H9 (cell line): ENCODE data around the gene SAA1. TPM values are rescaled to one million over a fixed set of nuclear protein-coding genes. Genes with fewer than 3 reads are reported as not detected.
A peak's percentile ranks its signal among the peaks of the same experiment; 100 is the strongest.

Source experiments
- DNase-seq: peaks from one replicate; pipeline ENCODE4 v3.0.0-alpha.2; 2017
- H2AFZ ChIP-seq: one replicate; pipeline ENCODE4 v1.6.1; 2013; ENCODE audit warnings: mild to moderate bottlenecking, low read length, control low read depth, moderate library complexity
- H2AK5ac ChIP-seq: 2 replicates; pipeline ENCODE4 v1.6.1; 2013; ENCODE audit warnings: low read length, control low read depth, mixed read lengths; ENCODE audit not compliant: insufficient read length
- H2BK120ac ChIP-seq: one replicate; pipeline ENCODE4 v1.6.1; 2013; ENCODE audit warnings: low read depth, mild to moderate bottlenecking, low read length, control low read depth, inconsistent platforms; ENCODE audit not compliant: poor library complexity, severe bottlenecking
- H2BK12ac ChIP-seq: 2 replicates; pipeline ENCODE4 v1.6.1; 2013; ENCODE audit warnings: low read length, control low read depth, mixed read lengths, low read depth; ENCODE audit not compliant: insufficient read length
- H2BK15ac ChIP-seq: 2 replicates; pipeline ENCODE4 v1.6.1; 2013; ENCODE audit warnings: low read depth, low read length, control low read depth
- H2BK20ac ChIP-seq: one replicate; pipeline ENCODE4 v1.6.1; 2013; ENCODE audit warnings: low read depth, mild to moderate bottlenecking, low read length, control low read depth, inconsistent platforms; ENCODE audit not compliant: poor library complexity, severe bottlenecking
- H2BK5ac ChIP-seq: 2 replicates; pipeline ENCODE4 v1.6.1; 2013; ENCODE audit warnings: low read length, control low read depth, mixed read lengths; ENCODE audit not compliant: insufficient read length
- H3K14ac ChIP-seq: 2 replicates; pipeline ENCODE4 v1.6.1; 2013; ENCODE audit warnings: low read length, control low read depth; ENCODE audit not compliant: insufficient read depth
- H3K18ac ChIP-seq: 2 replicates; pipeline ENCODE4 v1.6.1; 2013; ENCODE audit warnings: low read depth, mild to moderate bottlenecking, mixed read lengths, low read length, control low read depth; ENCODE audit not compliant: insufficient read length
- H3K23ac ChIP-seq: 2 replicates; pipeline ENCODE4 v1.6.1; 2013; ENCODE audit warnings: low read length, control low read depth, mixed read lengths, low read depth; ENCODE audit not compliant: insufficient read length
- H3K23me2 ChIP-seq: 2 replicates; pipeline ENCODE4 v1.6.1; 2013; ENCODE audit warnings: low read depth, mild to moderate bottlenecking, mixed read lengths, low read length, control low read depth; ENCODE audit not compliant: insufficient read length, poor library complexity, severe bottlenecking
- H3K27ac ChIP-seq: 2 replicates; pipeline ENCODE4 v1.5.1; 2013; ENCODE audit warnings: low read length, control low read depth, mixed read lengths, low read depth; ENCODE audit not compliant: insufficient read length
- H3K27me3 ChIP-seq: 2 replicates; pipeline ENCODE4 v1.6.1; 2013; ENCODE audit warnings: low read length, control low read depth, inconsistent platforms; ENCODE audit not compliant: insufficient read depth
- H3K4ac ChIP-seq: 2 replicates; pipeline ENCODE4 v1.6.1; 2013; ENCODE audit warnings: low read depth, mild to moderate bottlenecking, control low read depth, inconsistent platforms, low read length, moderate library complexity
- H3K4me1 ChIP-seq: 2 replicates; pipeline ENCODE4 v1.6.1; 2013; ENCODE audit warnings: low read length, control low read depth, inconsistent platforms; ENCODE audit not compliant: insufficient read depth
- H3K4me2 ChIP-seq: 2 replicates; pipeline ENCODE4 v1.6.1; 2013; ENCODE audit warnings: low read length, control low read depth, mixed read lengths; ENCODE audit not compliant: insufficient read length, insufficient read depth
- H3K56ac ChIP-seq: 2 replicates; pipeline ENCODE4 v1.6.1; 2013; ENCODE audit warnings: low read depth, mild to moderate bottlenecking, mixed read lengths, low read length, control low read depth; ENCODE audit not compliant: insufficient read length
- H3K79me1 ChIP-seq: 2 replicates; pipeline ENCODE4 v1.6.1; 2013; ENCODE audit warnings: low read depth, mild to moderate bottlenecking, moderate library complexity, low read length, control low read depth, inconsistent platforms; ENCODE audit not compliant: insufficient read depth, poor library complexity, severe bottlenecking
- H3K79me2 ChIP-seq: 2 replicates; pipeline ENCODE4 v1.6.1; 2013; ENCODE audit warnings: low read length, control low read depth, inconsistent platforms; ENCODE audit not compliant: insufficient read depth
- H3K9ac ChIP-seq: 2 replicates; pipeline ENCODE4 v1.6.1; 2013; ENCODE audit warnings: low read length, control low read depth, mixed read lengths; ENCODE audit not compliant: insufficient read length; ENCODE audit errors: extremely low read depth
- H3K9me3 ChIP-seq: one replicate; pipeline ENCODE4 v1.6.1; 2013; ENCODE audit warnings: low read depth, low read length, inconsistent platforms; ENCODE audit not compliant: control insufficient read depth
- H3T11ph ChIP-seq: one replicate; pipeline ENCODE4 v1.6.1; 2013; ENCODE audit warnings: mild to moderate bottlenecking, low read length, control low read depth, inconsistent platforms
- H4K20me1 ChIP-seq: one replicate; pipeline ENCODE4 v1.6.1; 2013; ENCODE audit not compliant: control insufficient read depth, insufficient read length, insufficient read depth
- H4K5ac ChIP-seq: 2 replicates; pipeline ENCODE4 v1.6.1; 2013; ENCODE audit warnings: low read depth, mild to moderate bottlenecking, mixed read lengths, low read length, control low read depth; ENCODE audit not compliant: insufficient read length
- H4K8ac ChIP-seq: replicated peaks from 2 replicates; pipeline ENCODE4 v1.6.1; 2013; ENCODE audit warnings: low read length, control low read depth, mixed read lengths, low read depth; ENCODE audit not compliant: insufficient read length
- H4K91ac ChIP-seq: 2 replicates; pipeline ENCODE4 v1.6.1; 2013; ENCODE audit warnings: low read depth, mild to moderate bottlenecking, moderate library complexity, mixed read lengths, low read length, control low read depth; ENCODE audit not compliant: insufficient read length
- H3K27ac Mint-ChIP-seq, 3 experiments: 2 replicates in 2 of 3; 3 replicates in 1 of 3; pipeline ENCODE4 v1.8.0; 2020 to 2021; ENCODE audit warnings: mixed read lengths in 3 of 3, mild to moderate bottlenecking in 1 of 3, moderate library complexity in 1 of 3
- H3K27me3 Mint-ChIP-seq: 2 replicates; pipeline ENCODE4 v1.8.0; 2021; ENCODE audit warnings: low read depth, mild to moderate bottlenecking, moderate library complexity, mixed read lengths
- H3K36me3 Mint-ChIP-seq, 3 experiments: 2 replicates in 2 of 3; 3 replicates in 1 of 3; pipeline ENCODE4 v1.8.0; 2020 to 2021; ENCODE audit warnings: low read depth in 3 of 3, mixed read lengths in 3 of 3; ENCODE audit not compliant: insufficient read depth in 1 of 3
- H3K4me1 Mint-ChIP-seq, 2 experiments: 2 replicates each; pipeline ENCODE4 v1.8.0; 2020; ENCODE audit warnings: mixed read lengths in 2 of 2
- H3K4me3 Mint-ChIP-seq, 2 experiments: 2 replicates in 1 of 2; 3 replicates in 1 of 2; pipeline ENCODE4 v1.8.0; 2020 to 2021; ENCODE audit warnings: mild to moderate bottlenecking in 2 of 2, mixed read lengths in 2 of 2, moderate library complexity in 1 of 2
- H3K9me3 Mint-ChIP-seq, 2 experiments: 2 replicates in 1 of 2; 3 replicates in 1 of 2; pipeline ENCODE4 v1.8.0; 2020; ENCODE audit warnings: mild to moderate bottlenecking in 2 of 2, mixed read lengths in 2 of 2, moderate library complexity in 1 of 2
- WGBS: extraction: QIAGEN DNeasy Blood & Tissue Kit; methylation state at CpG from one replicate; pipeline ENCODE4 v1.1.7; 2013; ENCODE audit warnings: missing lambda C conversion rate, low lambda C conversion rate, mixed read lengths; ENCODE audit not compliant: insufficient read length; ENCODE audit errors: extremely low coverage; 5-methylcytosine and 5-hydroxymethylcytosine counted together
- total RNA-seq: library from RNA; stranded (reverse); gene quantifications from 2 replicates; pipeline ENCODE4 v1.2.1, GENCODE V29; 2021
- TF ChIP-seq, protein P1 (sequence below): fragments of 200-600 bp; sonication (generic); conservative IDR thresholded peaks from 3 replicates; pipeline ENCODE4 v1.8.0; 2021; ENCODE audit warnings: antibody characterized with exemption, mild to moderate bottlenecking

The SAA1 gene
- total RNA-seq, 1 experiment from 2014 or later, result not detected

DNA sequence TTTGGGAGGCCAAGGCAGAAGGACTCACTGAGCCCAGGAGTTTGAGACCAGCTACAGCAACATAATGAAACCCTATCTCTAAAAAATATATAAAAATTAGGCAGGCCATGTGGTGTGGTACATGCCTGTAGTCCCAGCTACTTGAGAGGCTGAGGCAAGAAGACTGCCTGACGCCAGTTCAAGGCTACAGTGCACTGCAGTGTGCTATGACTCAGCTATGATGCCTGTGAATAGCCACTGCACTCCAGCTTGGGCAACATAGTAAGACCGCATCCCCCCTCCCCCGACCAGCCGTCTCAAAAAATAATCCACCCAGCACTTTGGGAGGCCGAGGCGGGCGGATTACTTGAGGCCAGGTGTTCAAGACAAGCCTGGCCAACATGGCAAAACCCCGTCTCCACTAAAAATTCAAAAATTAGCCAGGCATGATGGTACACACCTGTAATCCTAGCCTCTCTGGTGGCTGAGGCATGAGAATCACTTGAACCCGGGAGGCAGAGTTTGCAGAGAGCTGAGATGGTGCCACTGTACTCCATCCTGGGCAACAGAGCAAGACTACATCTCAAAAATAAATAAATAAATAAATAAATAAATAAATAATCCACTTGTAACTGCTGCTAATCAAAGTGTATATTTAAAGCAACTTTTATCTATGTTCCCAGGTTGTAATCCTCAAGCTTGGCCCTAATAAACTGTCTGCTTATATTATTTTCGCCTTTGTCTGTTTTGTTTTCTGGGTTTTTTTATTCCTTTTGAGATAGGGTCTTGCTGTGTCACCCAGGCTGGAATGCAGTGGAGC lies 48.1 kb downstream of the SAA1 start:
- H3K27me3 Mint-ChIP-seq, result no peaks in the 10 kb centered on the region

More for the DNA sequence above, 48.1 kb downstream of the SAA1 start:
- Histone ChIP-seq H3K79me1 (peaks cover 4% of the 10 kb centered on the region), H4K20me1 (no peaks in the 10 kb centered on the region), H2BK12ac (no peak overlapping the region), H3K14ac (no peak overlapping the region), H3K4me2 (no peak overlapping the region), H3K23me2 (no peaks in the 10 kb centered on the region), H3K4me1 (no peaks in the 10 kb centered on the region), H2BK5ac (no peak overlapping the region), H3K4ac (no peak overlapping the region), H4K8ac (no peak overlapping the region), H3K27me3 (no peaks in the 10 kb centered on the region), H3T11ph (no peak overlapping the region), H3K23ac (no peak overlapping the region), H2BK15ac (no peak overlapping the region; the same call in 1 of the 2 replicates), H4K5ac (no peak overlapping the region), H3K27ac (no peak overlapping the region), H2AFZ (no peak overlapping the region), H2BK120ac (no peak overlapping the region), H4K91ac (no peak overlapping the region), H3K9me3 (no peaks in the 10 kb centered on the region), H3K9ac (no peak overlapping the region), H2AK5ac (no peak overlapping the region), H3K56ac (no peak overlapping the region), H3K18ac (no peak overlapping the region), H3K79me2 (peaks cover 6% of the 10 kb centered on the region; the same call in 1 of the 2 replicates), H2BK20ac (no peak overlapping the region)
- no CpG with 5 or more reads among the region's 10 CpGs for WGBS
- Mint-ChIP-seq H3K27ac (peak overlapping the region in 2 of 3 experiments; percentile 67 to 81; a peak in 3 of 7 replicates), H3K4me1 (peaks cover 0 to 5% of the 10 kb centered on the region in 2 experiments; a peak in 1 of 4 replicates), H3K4me3 (no peak overlapping the region), H3K9me3 (no peaks in the 10 kb centered on the region), H3K36me3 (peaks cover 7 to 30% (median 28%) of the 10 kb centered on the region in 3 experiments; a peak in 6 of 7 replicates)
- no peak for DNase-seq
- TF ChIP-seq, protein P1, sequence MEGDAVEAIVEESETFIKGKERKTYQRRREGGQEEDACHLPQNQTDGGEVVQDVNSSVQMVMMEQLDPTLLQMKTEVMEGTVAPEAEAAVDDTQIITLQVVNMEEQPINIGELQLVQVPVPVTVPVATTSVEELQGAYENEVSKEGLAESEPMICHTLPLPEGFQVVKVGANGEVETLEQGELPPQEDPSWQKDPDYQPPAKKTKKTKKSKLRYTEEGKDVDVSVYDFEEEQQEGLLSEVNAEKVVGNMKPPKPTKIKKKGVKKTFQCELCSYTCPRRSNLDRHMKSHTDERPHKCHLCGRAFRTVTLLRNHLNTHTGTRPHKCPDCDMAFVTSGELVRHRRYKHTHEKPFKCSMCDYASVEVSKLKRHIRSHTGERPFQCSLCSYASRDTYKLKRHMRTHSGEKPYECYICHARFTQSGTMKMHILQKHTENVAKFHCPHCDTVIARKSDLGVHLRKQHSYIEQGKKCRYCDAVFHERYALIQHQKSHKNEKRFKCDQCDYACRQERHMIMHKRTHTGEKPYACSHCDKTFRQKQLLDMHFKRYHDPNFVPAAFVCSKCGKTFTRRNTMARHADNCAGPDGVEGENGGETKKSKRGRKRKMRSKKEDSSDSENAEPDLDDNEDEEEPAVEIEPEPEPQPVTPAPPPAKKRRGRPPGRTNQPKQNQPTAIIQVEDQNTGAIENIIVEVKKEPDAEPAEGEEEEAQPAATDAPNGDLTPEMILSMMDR, result no peak
